ENCODE data around the gene NUBP2. TPM values are rescaled to one million over a fixed set of nuclear protein-coding genes. Genes with fewer than 3 reads are reported as not detected.

Gene NUBP2
- total RNA-seq, 1 experiment from 2014 or later = 69.4 TPM

- Histone ChIP-seq H2AK5ac (ENCODE audit: insufficient read length, low read length) (no peak overlapping the region), H3K4ac (ENCODE audit: low read depth, low read length) (no peak overlapping the region)
These were observed 28.6 kb upstream of the NUBP2 start for GRCh38 chr16:1754204-1754603.

More at GRCh38 chr16:1754204-1754603, 28.6 kb upstream of the NUBP2 start:
- Histone ChIP-seq H3K9ac (ENCODE audit: extremely low read depth, insufficient read length, low read length) (no peak overlapping the region), H2BK5ac (ENCODE audit: insufficient read length, low read length) (no peak overlapping the region), H2BK12ac (ENCODE audit: insufficient read length, low read depth, low read length) (no peak overlapping the region), H3K56ac (ENCODE audit: insufficient read length, low read depth, low read length) (no peak overlapping the region), H3K27ac (ENCODE audit: insufficient read length, low read depth, low read length) (no peak overlapping the region), H4K20me1 (ENCODE audit: control insufficient read depth, insufficient read depth, insufficient read length) (no peaks in the 10 kb centered on the region), H3K27me3 (ENCODE audit: insufficient read depth, low read length) (no peaks in the 10 kb centered on the region), H3K4me1 (ENCODE audit: insufficient read depth, low read length) (no peaks in the 10 kb centered on the region), H3K9me3 (ENCODE audit: control insufficient read depth, low read depth, low read length) (no peaks in the 10 kb centered on the region), H4K5ac (ENCODE audit: insufficient read length, low read depth, low read length) (no peak overlapping the region), H2BK20ac (ENCODE audit: low read depth, low read length, poor library complexity, severe bottlenecking) (no peak overlapping the region), H3K23ac (ENCODE audit: insufficient read length, low read depth, low read length) (no peak overlapping the region), H2BK120ac (ENCODE audit: low read depth, low read length, poor library complexity, severe bottlenecking) (no peak overlapping the region), H4K8ac (replicated peaks; ENCODE audit: insufficient read length, low read depth, low read length) (no peak overlapping the region), H4K91ac (ENCODE audit: insufficient read length, low read depth, low read length) (no peak overlapping the region), H3T11ph (ENCODE audit: low read length) (no peak overlapping the region), H3K79me1 (ENCODE audit: insufficient read depth, low read depth, low read length, poor library complexity, severe bottlenecking) (no peaks in the 10 kb centered on the region), H3K23me2 (ENCODE audit: insufficient read length, low read depth, low read length, poor library complexity, severe bottlenecking) (no peaks in the 10 kb centered on the region), H2BK15ac (ENCODE audit: low read depth, low read length) (no peak overlapping the region), H3K4me2 (ENCODE audit: insufficient read depth, insufficient read length, low read length) (no peak overlapping the region), H3K79me2 (ENCODE audit: insufficient read depth, low read length) (no peaks in the 10 kb centered on the region), H2AFZ (ENCODE audit: low read length) (no peak overlapping the region), H3K18ac (ENCODE audit: insufficient read length, low read depth, low read length) (no peak overlapping the region), H3K14ac (ENCODE audit: insufficient read depth, low read length) (no peak overlapping the region)
- Mint-ChIP-seq H3K9me3 (no peaks in the 10 kb centered on the region), H3K4me3 (no peak overlapping the region), H3K27ac (no peak overlapping the region; a peak in 1 of 7 replicates), H3K36me3 (ENCODE audit: insufficient read depth in 1 of 3, low read depth in 3 of 3) (peaks cover 0 to 32% (median 21%) of the 10 kb centered on the region in 3 experiments; a peak in 6 of 7 replicates), H3K27me3 (ENCODE audit: low read depth) (no peaks in the 10 kb centered on the region), H3K4me1 (no peaks in the 10 kb centered on the region)
- no peak for TF ChIP-seq CTCF (conservative IDR thresholded peaks at IDR 0.05)
- DNase-seq = no peak
- no CpG with 5 or more reads among the region's 12 CpGs for WGBS (ENCODE audit: extremely low coverage, insufficient read length, low lambda C conversion rate)

Data from H9 (cell line).